OCI-LY1 (cell line): Measurements from ENCODE around the gene TMEM44.

Experiments used
- H2AFZ ChIP-seq: fragments of 200-600 bp; sonication (generic), shearing (Covaris generic); 2 replicates; pipeline ENCODE4 v1.6.0; 2014; ENCODE audit warnings: antibody characterized with exemption, mild to moderate bottlenecking, low read length
- H3F3A ChIP-seq: fragments of 200-600 bp; sonication (generic), shearing (Covaris generic); 2 replicates; pipeline ENCODE4 v1.6.0; 2014; ENCODE audit warnings: mild to moderate bottlenecking, antibody characterized with exemption, low read length, moderate library complexity; ENCODE audit not compliant: insufficient read depth
- H3K27ac ChIP-seq: fragments of 200-600 bp; sonication (generic); 2 replicates; pipeline ENCODE4 v1.5.1; 2014; ENCODE audit warnings: low read length, mixed run types, mild to moderate bottlenecking, low read depth; ENCODE audit not compliant: poor library complexity, severe bottlenecking
- H3K27me3 ChIP-seq: fragments of 200-600 bp; sonication (generic); 2 replicates; pipeline ENCODE4 v1.6.0; 2014; ENCODE audit warnings: antibody characterized with exemption, mild to moderate bottlenecking, low read length, moderate library complexity; ENCODE audit not compliant: insufficient read depth
- H3K36me3 ChIP-seq: fragments of 200-600 bp; sonication (generic); 2 replicates; pipeline ENCODE4 v1.6.1; 2014; ENCODE audit warnings: mild to moderate bottlenecking, antibody characterized with exemption, low read length, moderate library complexity, mixed read lengths; ENCODE audit not compliant: insufficient read depth
- H3K4me1 ChIP-seq: fragments of 200-600 bp; sonication (generic); 2 replicates; pipeline ENCODE4 v1.5.1; 2014; ENCODE audit warnings: mild to moderate bottlenecking, low read length, moderate library complexity; ENCODE audit not compliant: insufficient read depth, severe bottlenecking
- H3K4me2 ChIP-seq: fragments of 200-600 bp; sonication (generic), shearing (Covaris generic); 2 replicates; pipeline ENCODE4 v1.6.1; 2014; ENCODE audit warnings: low read length
- H3K4me3 ChIP-seq: fragments of 200-600 bp; sonication (generic); 2 replicates; pipeline ENCODE4 v1.5.1; 2014; ENCODE audit warnings: low read length, low read depth, mild to moderate bottlenecking, mixed read lengths; ENCODE audit not compliant: poor library complexity, severe bottlenecking
- H3K79me2 ChIP-seq: fragments of 200-600 bp; shearing (Covaris generic); 2 replicates; pipeline ENCODE4 v1.6.1; 2016; ENCODE audit warnings: mixed run types, low read length, mixed read lengths; ENCODE audit not compliant: insufficient read depth
- H3K9ac ChIP-seq: fragments of 200-600 bp; sonication (generic), shearing (Covaris generic); 2 replicates; pipeline ENCODE4 v1.6.1; 2014; ENCODE audit warnings: mild to moderate bottlenecking, low read length, mixed read lengths
- H3K9me2 ChIP-seq: fragments of 200-600 bp; sonication (generic), shearing (Covaris generic); 2 replicates; pipeline ENCODE4 v1.6.1; 2014; ENCODE audit warnings: low read depth, mild to moderate bottlenecking, low read length, mixed read lengths
- H3K9me3 ChIP-seq: fragments of 200-600 bp; shearing (Covaris generic); 2 replicates; pipeline ENCODE4 v1.6.1; 2014; ENCODE audit warnings: low read length, mixed read lengths
- H4K20me1 ChIP-seq: fragments of 200-600 bp; sonication (generic), shearing (Covaris generic); 2 replicates; pipeline ENCODE4 v1.6.0; 2016; ENCODE audit warnings: mild to moderate bottlenecking, low read length; ENCODE audit not compliant: insufficient read depth
- CTCF ChIP-seq: fragments of 200-600 bp; sonication (generic), shearing (Covaris generic); IDR thresholded peaks from 2 replicates; pipeline ENCODE4 v1.5.1; 2017; ENCODE audit warnings: mild to moderate bottlenecking, antibody characterized with exemption, low read length, moderate library complexity, mixed read lengths
- EZH2 ChIP-seq: fragments of 200-600 bp; sonication (generic), shearing (Covaris generic); IDR thresholded peaks from 2 replicates; pipeline ENCODE4 v1.8.0; 2017; ENCODE audit warnings: borderline replicate concordance, mixed run types, mild to moderate bottlenecking, antibody characterized with exemption, low read length, moderate library complexity, mixed read lengths

Gene TMEM44

GRCh38 chr3:194654443-194654842, 21.2 kb upstream of the TMEM44 start:
- TF ChIP-seq EZH2: no peak
- Histone ChIP-seq H3K4me1 (no peaks in the 10 kb centered on the region), H3K27me3 (no peaks in the 10 kb centered on the region), H4K20me1 (no peaks in the 10 kb centered on the region; the same call in 1 of the 2 replicates), H3K4me2 (no peak overlapping the region), H3K4me3 (no peak overlapping the region), H3K9ac (no peak overlapping the region), H2AFZ (no peak overlapping the region), H3K9me3 (no peaks in the 10 kb centered on the region), H3K27ac (no peak overlapping the region), H3K79me2 (no peaks in the 10 kb centered on the region), H3K36me3 (peaks cover 82% of the 10 kb centered on the region), H3F3A (no peaks in the 10 kb centered on the region), H3K9me2 (no peaks in the 10 kb centered on the region)

GRCh38 chr3:194647747-194648146, 14.5 kb upstream of the TMEM44 start:
- no peaks in the 10 kb centered on the region for H3K9me2 ChIP-seq
- H3K4me3 ChIP-seq: no peak overlapping the region
- peaks cover 93% of the 10 kb centered on the region for H3K36me3 ChIP-seq

DNA sequence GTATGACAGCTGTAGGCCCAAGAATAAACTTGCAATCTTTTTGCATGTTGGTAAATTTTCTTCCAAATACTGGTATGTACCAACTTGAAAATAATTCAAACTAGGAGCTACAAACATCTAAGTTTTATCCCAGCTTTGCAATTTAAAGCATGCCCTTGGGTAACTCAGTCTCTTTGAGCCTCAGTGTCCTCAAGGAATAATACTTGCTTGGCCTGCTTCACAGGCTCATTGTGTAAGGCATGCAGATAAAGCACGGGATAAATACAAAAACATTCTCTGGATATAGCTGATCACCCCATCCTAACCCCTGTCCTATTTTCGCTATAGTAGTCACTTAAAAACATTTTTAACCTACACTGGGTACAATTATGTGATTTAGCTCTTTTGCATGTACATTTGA, 9.6 kb upstream of the TMEM44 start:
- no peak for TF ChIP-seq CTCF
- TF ChIP-seq EZH2: no peak
- H3F3A ChIP-seq: no peaks in the 10 kb centered on the region
- H3K79me2 ChIP-seq: no peaks in the 10 kb centered on the region
- H3K9ac ChIP-seq: no peak overlapping the region
- H2AFZ ChIP-seq: no peak overlapping the region
- no peaks in the 10 kb centered on the region for H4K20me1 ChIP-seq
- H3K4me1 ChIP-seq: no peaks in the 10 kb centered on the region
- H3K9me2 ChIP-seq: no peaks in the 10 kb centered on the region
- H3K36me3 ChIP-seq: peaks cover 68% of the 10 kb centered on the region
- no peak overlapping the region for H3K4me2 ChIP-seq
- H3K9me3 ChIP-seq: no peaks in the 10 kb centered on the region
- H3K27ac ChIP-seq: no peak overlapping the region
- H3K27me3 ChIP-seq: no peaks in the 10 kb centered on the region
- H3K4me3 ChIP-seq: no peak overlapping the region

More at GRCh38 chr3:194647747-194648146, 14.5 kb upstream of the TMEM44 start:
- H3K4me1 ChIP-seq: no peaks in the 10 kb centered on the region
- H3K79me2 ChIP-seq: no peaks in the 10 kb centered on the region
- no peaks in the 10 kb centered on the region for H3K9me3 ChIP-seq
- TF ChIP-seq CTCF (no peak), EZH2 (no peak)
- H3K27me3 ChIP-seq: no peaks in the 10 kb centered on the region
- H3K4me2 ChIP-seq: no peak overlapping the region
- no peak overlapping the region for H3K27ac ChIP-seq
- H4K20me1 ChIP-seq: no peaks in the 10 kb centered on the region
- H2AFZ ChIP-seq: no peak overlapping the region
- H3K9ac ChIP-seq: no peak overlapping the region
- no peaks in the 10 kb centered on the region for H3F3A ChIP-seq

GRCh38 chr3:194640829-194641228, 7.6 kb upstream of the TMEM44 start:
- no peak overlapping the region for H3K27ac ChIP-seq
- no peaks in the 10 kb centered on the region for H3K9me2 ChIP-seq
- H3K9me3 ChIP-seq: no peaks in the 10 kb centered on the region
- no peaks in the 10 kb centered on the region for H3K27me3 ChIP-seq
- no peaks in the 10 kb centered on the region for H3F3A ChIP-seq
- H3K4me3 ChIP-seq: no peak overlapping the region
- no peaks in the 10 kb centered on the region for H3K4me1 ChIP-seq
- H3K79me2 ChIP-seq: no peaks in the 10 kb centered on the region
- no peaks in the 10 kb centered on the region for H4K20me1 ChIP-seq
- no peak overlapping the region for H3K9ac ChIP-seq
- peaks cover 52% of the 10 kb centered on the region for H3K36me3 ChIP-seq
- H3K4me2 ChIP-seq: no peak overlapping the region
- TF ChIP-seq EZH2 (no peak), CTCF (peak; percentile 57)
- H2AFZ ChIP-seq: no peak overlapping the region
